ENCODE results near the gene CALM3.

DNA sequence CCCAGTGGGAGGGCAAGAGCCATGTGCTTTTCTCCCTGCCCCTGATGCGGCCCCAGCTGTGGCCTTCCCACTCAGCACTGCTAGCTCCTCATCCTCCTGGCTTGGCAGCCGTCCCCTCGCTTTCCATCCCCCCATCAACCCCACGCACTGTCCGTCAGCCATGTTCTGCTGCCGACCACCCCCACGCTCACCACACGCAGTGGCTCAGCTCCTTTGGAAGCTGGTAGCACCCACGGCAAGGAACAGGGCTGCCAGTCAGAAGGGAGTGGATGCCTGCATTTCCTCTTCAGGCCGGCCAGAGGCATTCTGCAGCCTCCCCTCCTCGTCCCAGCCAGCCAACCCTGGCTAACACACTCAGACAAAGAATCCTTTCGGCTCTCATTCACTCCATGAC lies 6.3 kb downstream of the CALM3 start:
- TF ChIP-seq POLR2A (IDR thresholded peaks at IDR 0.05) (no peak), CTCF (IDR thresholded peaks at IDR 0.05) (no peak)
